Measurements from ENCODE around the gene RBM22.

GRCh38 chr5:150662731-150663516, 37.9 kb downstream of the RBM22 start:
- TF ChIP-seq CTCF (IDR thresholded peaks at IDR 0.05), result no peak
- no peak for TF ChIP-seq POLR2AphosphoS5 (IDR thresholded peaks at IDR 0.05; ENCODE audit: insufficient read depth in 1 of 2, low read depth in 1 of 2)
- no peak for TF ChIP-seq POLR2A (IDR thresholded peaks at IDR 0.05)

Data from vagina (tissue), 2 donors.